HUES64 (cell line): ENCODE results near the gene RTBDN. TPM values are rescaled to one million over a fixed set of nuclear protein-coding genes. Genes with fewer than 3 reads are reported as not detected.

ENCODE experiments used
- H3K27ac ChIP-seq: 2 replicates; pipeline ENCODE4 v1.7.0; 2013; ENCODE audit warnings: low read depth, low read length, inconsistent platforms
- H3K27me3 ChIP-seq: 2 replicates; pipeline ENCODE4 v1.6.1; 2013; ENCODE audit warnings: mild to moderate bottlenecking, low read length; ENCODE audit not compliant: insufficient read depth
- H3K36me3 ChIP-seq: 2 replicates; pipeline ENCODE4 v1.6.1; 2013; ENCODE audit warnings: mild to moderate bottlenecking, low read length; ENCODE audit not compliant: insufficient read depth
- H3K4me1 ChIP-seq: 2 replicates; pipeline ENCODE4 v1.6.1; 2013; ENCODE audit warnings: mild to moderate bottlenecking, low read length, moderate library complexity; ENCODE audit not compliant: insufficient read depth
- H3K4me3 ChIP-seq: 2 replicates; pipeline ENCODE4 v1.5.1; 2013; ENCODE audit warnings: mild to moderate bottlenecking, low read length, moderate library complexity
- H3K9ac ChIP-seq: 2 replicates; pipeline ENCODE4 v1.6.1; 2013; ENCODE audit warnings: mild to moderate bottlenecking, low read depth, low read length
- H3K9me3 ChIP-seq: 2 replicates; pipeline ENCODE4 v1.6.1; 2013; ENCODE audit warnings: low read depth, low read length; ENCODE audit not compliant: insufficient read depth
- WGBS: fragments of 150-250, 120-280 bp; methylation state at CpG from one replicate; pipeline ENCODE4 v1.1.7; 2013; ENCODE audit warnings: missing lambda C conversion rate; 5-methylcytosine and 5-hydroxymethylcytosine counted together
- polyA plus RNA-seq, 2 experiments: library from polyadenylated mRNA; stranded (reverse); fragments of 50-300 nt; gene quantifications; one replicate each; pipeline ENCODE4 v1.2.3, GENCODE V29; 2013

The RTBDN gene
- 0.45 TPM for polyA plus RNA-seq (2013, experiment 1 of 2)
- 0.89 TPM for polyA plus RNA-seq (2013, experiment 2 of 2)

- Histone ChIP-seq H3K9ac (peak within 1 kb of the TSS; percentile 38; the same call in 1 of the 2 replicates), H3K4me1 (peaks cover 10% of the 10 kb centered on the region), H3K36me3 (no peaks in the 10 kb centered on the region), H3K27ac (no peak within 1 kb of the TSS; the same call in 1 of the 2 replicates), H3K27me3 (peaks cover 62% of the 10 kb centered on the region), H3K9me3 (no peaks in the 10 kb centered on the region), H3K4me3 (peak within 1 kb of the TSS; percentile 65)
- 9% methylated on average over 20 of the region's 20 CpGs for WGBS
Measured at GRCh38 chr19:12834566-12834943, at the start of gene RTBDN. Gene RTBDN, minus strand, starts transcription at chr19:12834579. Its CDS starts 4,600 bp downstream, at chr19:12829979.

GRCh38 chr19:12882589-12882988 is 48.2 kb upstream of the RTBDN start:
- Histone ChIP-seq H3K9ac (no peak overlapping the region), H3K4me3 (no peak overlapping the region), H3K27ac (no peak overlapping the region)

GRCh38 chr19:12881172-12881808 is 46.9 kb upstream of the RTBDN start, which contains the start of gene DNASE2:
Gene DNASE2, minus strand, starts transcription at chr19:12881449. Its CDS starts 74 bp downstream, at chr19:12881375.
- Histone ChIP-seq H3K9ac (peak within 1 kb of the TSS; percentile 58), H3K4me1 (no peaks in the 10 kb centered on the region), H3K4me3 (peak within 1 kb of the TSS; percentile 75), H3K36me3 (peaks cover 10% of the 10 kb centered on the region; the same call in 1 of the 2 replicates), H3K27me3 (peaks cover 22% of the 10 kb centered on the region), H3K9me3 (peaks cover 8% of the 10 kb centered on the region; the same call in 1 of the 2 replicates), H3K27ac (peak within 1 kb of the TSS; percentile 46; the same call in 1 of the 2 replicates)
- WGBS, result under 1% methylated on average over 38 of the region's 38 CpGs

More at GRCh38 chr19:12882589-12882988, 48.2 kb upstream of the RTBDN start:
- Histone ChIP-seq H3K4me1 (no peaks in the 10 kb centered on the region), H3K9me3 (peaks cover 8% of the 10 kb centered on the region; the same call in 1 of the 2 replicates), H3K27me3 (peaks cover 35% of the 10 kb centered on the region), H3K36me3 (peaks cover 10% of the 10 kb centered on the region; the same call in 1 of the 2 replicates)
- WGBS, result 97% methylated on average over 3 of the region's 3 CpGs

GRCh38 chr19:12880551-12881171 is 46.3 kb upstream of the RTBDN start:
- Histone ChIP-seq H3K27me3 (peaks cover 16% of the 10 kb centered on the region), H3K4me1 (no peaks in the 10 kb centered on the region), H3K4me3 (peak overlapping the region; percentile 75), H3K9me3 (peaks cover 8% of the 10 kb centered on the region; the same call in 1 of the 2 replicates), H3K27ac (peak overlapping the region; percentile 46; the same call in 1 of the 2 replicates), H3K9ac (peak overlapping the region; percentile 58), H3K36me3 (peaks cover 10% of the 10 kb centered on the region; the same call in 1 of the 2 replicates)
- 20% methylated on average over 29 of the region's 29 CpGs for WGBS

- peaks cover 20% of the 10 kb centered on the region; the same call in 1 of the 2 replicates for H3K36me3 ChIP-seq
- no peaks in the 10 kb centered on the region for H3K4me1 ChIP-seq
- WGBS, result 94% methylated on average over 6 of the region's 6 CpGs
- no peaks in the 10 kb centered on the region for H3K9me3 ChIP-seq
- no peaks in the 10 kb centered on the region for H3K27me3 ChIP-seq
- H3K27ac ChIP-seq, result no peak overlapping the region
- H3K9ac ChIP-seq, result no peak overlapping the region
- H3K4me3 ChIP-seq, result no peak overlapping the region
Measured at GRCh38 chr19:12875086-12875485, 40.7 kb upstream of the RTBDN start.

GRCh38 chr19:12873891-12874745 is 39.7 kb upstream of the RTBDN start:
- H3K4me3 ChIP-seq, result no peak overlapping the region
- H3K9me3 ChIP-seq, result no peaks in the 10 kb centered on the region
- WGBS, result 96% methylated on average over 86 of the region's 86 CpGs
- no peak overlapping the region for H3K9ac ChIP-seq
- H3K36me3 ChIP-seq, result peaks cover 22% of the 10 kb centered on the region; the same call in 1 of the 2 replicates
- H3K27me3 ChIP-seq, result no peaks in the 10 kb centered on the region
- no peak overlapping the region for H3K27ac ChIP-seq
- H3K4me1 ChIP-seq, result no peaks in the 10 kb centered on the region

GRCh38 chr19:12872941-12873890 is 38.8 kb upstream of the RTBDN start:
- peaks cover 21% of the 10 kb centered on the region; the same call in 1 of the 2 replicates for H3K36me3 ChIP-seq
- H3K27ac ChIP-seq, result no peak overlapping the region
- no peaks in the 10 kb centered on the region for H3K27me3 ChIP-seq
- 96% methylated on average over 70 of the region's 70 CpGs for WGBS
- no peak overlapping the region for H3K9ac ChIP-seq
- no peaks in the 10 kb centered on the region for H3K4me1 ChIP-seq
- H3K4me3 ChIP-seq, result no peak overlapping the region
- H3K9me3 ChIP-seq, result no peaks in the 10 kb centered on the region

- H3K36me3 ChIP-seq, result peaks cover 15% of the 10 kb centered on the region; the same call in 1 of the 2 replicates
- 91% methylated on average over 5 of the region's 5 CpGs for WGBS
- H3K9ac ChIP-seq, result no peak overlapping the region
- H3K4me3 ChIP-seq, result no peak overlapping the region
- H3K9me3 ChIP-seq, result no peaks in the 10 kb centered on the region
- no peaks in the 10 kb centered on the region for H3K27me3 ChIP-seq
- peaks cover under 1% of the 10 kb centered on the region; the same call in 1 of the 2 replicates for H3K4me1 ChIP-seq
- H3K27ac ChIP-seq, result no peak overlapping the region
Measured at GRCh38 chr19:12872255-12872654, 37.9 kb upstream of the RTBDN start.

GRCh38 chr19:12871681-12872080 is 37.3 kb upstream of the RTBDN start:
- Histone ChIP-seq H3K27me3 (no peaks in the 10 kb centered on the region), H3K9me3 (no peaks in the 10 kb centered on the region), H3K36me3 (peaks cover 15% of the 10 kb centered on the region; the same call in 1 of the 2 replicates), H3K27ac (no peak overlapping the region), H3K9ac (no peak overlapping the region), H3K4me3 (no peak overlapping the region), H3K4me1 (peaks cover 4% of the 10 kb centered on the region)
- 85% methylated on average over 3 of the region's 3 CpGs for WGBS
